ENCODE measurements around the gene UBR2.

The UBR2 gene

DNA sequence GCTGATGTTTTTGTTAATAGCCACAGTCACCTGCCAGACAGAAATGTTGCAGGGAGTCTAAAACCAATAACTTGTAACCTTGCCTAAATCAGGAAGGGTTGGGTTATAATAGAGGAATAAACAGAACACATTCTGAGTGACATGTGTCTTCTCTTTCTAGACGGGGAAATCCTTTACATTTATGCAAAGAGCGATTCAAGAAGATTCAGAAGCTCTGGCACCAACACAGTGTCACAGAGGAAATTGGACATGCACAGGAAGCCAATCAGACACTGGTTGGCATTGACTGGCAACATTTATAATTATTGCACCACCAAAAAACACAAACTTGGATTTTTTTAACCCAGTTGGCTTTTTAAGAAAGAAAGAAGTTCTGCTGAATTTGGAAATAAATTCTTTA is 127.0 kb downstream of the UBR2 start:
- no peak for DNase-seq (ENCODE audit: low read depth)
- TF ChIP-seq, protein P1, sequence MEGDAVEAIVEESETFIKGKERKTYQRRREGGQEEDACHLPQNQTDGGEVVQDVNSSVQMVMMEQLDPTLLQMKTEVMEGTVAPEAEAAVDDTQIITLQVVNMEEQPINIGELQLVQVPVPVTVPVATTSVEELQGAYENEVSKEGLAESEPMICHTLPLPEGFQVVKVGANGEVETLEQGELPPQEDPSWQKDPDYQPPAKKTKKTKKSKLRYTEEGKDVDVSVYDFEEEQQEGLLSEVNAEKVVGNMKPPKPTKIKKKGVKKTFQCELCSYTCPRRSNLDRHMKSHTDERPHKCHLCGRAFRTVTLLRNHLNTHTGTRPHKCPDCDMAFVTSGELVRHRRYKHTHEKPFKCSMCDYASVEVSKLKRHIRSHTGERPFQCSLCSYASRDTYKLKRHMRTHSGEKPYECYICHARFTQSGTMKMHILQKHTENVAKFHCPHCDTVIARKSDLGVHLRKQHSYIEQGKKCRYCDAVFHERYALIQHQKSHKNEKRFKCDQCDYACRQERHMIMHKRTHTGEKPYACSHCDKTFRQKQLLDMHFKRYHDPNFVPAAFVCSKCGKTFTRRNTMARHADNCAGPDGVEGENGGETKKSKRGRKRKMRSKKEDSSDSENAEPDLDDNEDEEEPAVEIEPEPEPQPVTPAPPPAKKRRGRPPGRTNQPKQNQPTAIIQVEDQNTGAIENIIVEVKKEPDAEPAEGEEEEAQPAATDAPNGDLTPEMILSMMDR (conservative IDR thresholded peaks at IDR 0.05; ENCODE audit: low read depth, low read length): no peak
- no peak overlapping the region for H3K4me3 ChIP-seq (ENCODE audit: low read depth, low read length)

DNA sequence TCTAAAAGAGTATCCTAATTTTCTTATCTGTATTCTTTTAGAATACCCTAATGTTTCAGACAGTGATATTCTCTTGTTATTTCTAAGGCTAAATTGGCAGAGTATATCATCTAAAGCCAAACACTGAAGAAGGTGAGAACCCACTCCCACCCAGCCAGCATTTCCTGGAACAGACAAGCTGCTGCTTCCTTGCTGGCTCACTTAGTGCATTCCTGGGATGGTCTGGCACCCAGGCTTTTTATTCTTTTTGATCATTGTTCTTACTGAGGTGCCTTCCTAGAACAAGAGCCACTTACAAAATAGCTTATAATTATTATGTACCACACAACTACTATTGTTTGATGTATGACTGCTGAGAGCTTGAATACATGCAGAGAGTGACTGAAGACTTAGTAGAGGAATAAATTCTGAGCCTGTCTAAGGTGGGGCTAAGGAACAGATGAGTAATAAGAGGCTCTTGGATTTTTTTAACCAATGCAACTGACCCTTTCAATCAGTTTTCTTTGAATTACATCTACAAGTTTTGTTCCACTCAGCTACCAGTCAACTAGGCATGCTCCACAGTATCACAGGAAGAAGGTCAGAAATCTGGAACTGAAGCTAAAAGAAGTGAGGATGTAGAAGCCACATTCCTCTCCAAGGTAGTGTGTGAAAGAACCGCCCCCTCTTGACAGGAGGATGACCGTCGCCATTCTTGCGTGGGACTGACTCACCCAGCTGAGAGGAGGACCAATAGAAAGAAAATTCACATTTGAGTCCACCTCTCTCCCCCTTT is 128.5 kb downstream of the UBR2 start:
- TF ChIP-seq, protein P1 (conservative IDR thresholded peaks at IDR 0.05; ENCODE audit: low read depth, low read length): no peak
- H3K4me3 ChIP-seq (ENCODE audit: low read depth, low read length): no peak overlapping the region
- peak; percentile 75 for DNase-seq (ENCODE audit: low read depth)

DNA sequence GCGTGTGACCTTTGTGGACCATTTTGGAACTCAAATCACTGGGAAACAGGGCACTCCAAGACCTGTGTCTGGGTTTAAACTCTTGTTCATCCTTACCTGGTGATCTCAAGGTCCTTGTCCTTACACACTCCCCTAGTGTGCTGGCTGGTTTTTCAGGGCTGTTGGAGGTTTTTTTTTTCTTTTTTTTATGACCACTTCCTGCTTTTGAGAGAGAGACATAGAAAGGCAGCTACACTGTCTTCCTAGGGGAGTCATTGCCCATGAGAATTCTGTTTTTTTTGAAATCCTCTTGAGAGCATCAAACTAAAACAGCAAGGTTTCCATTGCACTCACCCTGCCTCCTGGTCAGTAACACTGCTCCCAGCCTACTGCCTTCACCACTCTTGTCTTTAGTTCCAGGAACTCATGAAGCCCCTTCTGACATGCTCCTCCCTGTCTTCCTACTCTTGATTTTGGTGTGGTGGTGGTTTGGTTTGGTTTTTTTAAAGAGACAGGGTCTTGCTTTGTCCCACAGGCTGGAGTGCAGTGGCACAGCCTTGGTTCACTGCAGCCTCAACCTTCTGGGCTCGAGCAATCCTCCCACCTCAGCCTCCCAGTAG is 130.0 kb downstream of the UBR2 start:
- H3K4me3 ChIP-seq (ENCODE audit: low read depth, low read length): no peak overlapping the region
- no peak for DNase-seq (ENCODE audit: low read depth)
- TF ChIP-seq, protein P1 (conservative IDR thresholded peaks at IDR 0.05; ENCODE audit: low read depth, low read length): no peak

DNA sequence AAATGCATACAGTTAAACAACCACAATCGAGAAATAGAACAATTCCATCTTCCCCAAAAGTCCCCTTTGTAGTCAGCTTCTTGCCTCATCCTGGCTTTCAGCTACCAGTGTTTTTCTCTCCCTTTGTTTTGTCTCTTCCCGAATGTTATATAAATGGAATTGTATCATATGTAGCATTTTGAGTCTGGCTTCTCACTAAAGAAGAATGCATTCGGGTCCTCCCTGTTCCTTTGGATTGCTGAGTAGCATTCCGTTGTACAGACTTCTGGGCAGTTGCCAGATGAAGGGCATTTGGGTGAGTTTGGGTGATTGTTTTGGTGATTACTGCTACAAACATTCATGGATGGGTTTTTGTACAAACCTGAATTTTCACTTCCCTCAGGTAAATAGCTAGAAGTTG is 130.8 kb downstream of the UBR2 start:
- H3K4me3 ChIP-seq (ENCODE audit: low read depth, low read length): no peak overlapping the region
- DNase-seq (ENCODE audit: low read depth): peak; percentile 71
- TF ChIP-seq, protein P1 (conservative IDR thresholded peaks at IDR 0.05; ENCODE audit: low read depth, low read length): no peak

DNA sequence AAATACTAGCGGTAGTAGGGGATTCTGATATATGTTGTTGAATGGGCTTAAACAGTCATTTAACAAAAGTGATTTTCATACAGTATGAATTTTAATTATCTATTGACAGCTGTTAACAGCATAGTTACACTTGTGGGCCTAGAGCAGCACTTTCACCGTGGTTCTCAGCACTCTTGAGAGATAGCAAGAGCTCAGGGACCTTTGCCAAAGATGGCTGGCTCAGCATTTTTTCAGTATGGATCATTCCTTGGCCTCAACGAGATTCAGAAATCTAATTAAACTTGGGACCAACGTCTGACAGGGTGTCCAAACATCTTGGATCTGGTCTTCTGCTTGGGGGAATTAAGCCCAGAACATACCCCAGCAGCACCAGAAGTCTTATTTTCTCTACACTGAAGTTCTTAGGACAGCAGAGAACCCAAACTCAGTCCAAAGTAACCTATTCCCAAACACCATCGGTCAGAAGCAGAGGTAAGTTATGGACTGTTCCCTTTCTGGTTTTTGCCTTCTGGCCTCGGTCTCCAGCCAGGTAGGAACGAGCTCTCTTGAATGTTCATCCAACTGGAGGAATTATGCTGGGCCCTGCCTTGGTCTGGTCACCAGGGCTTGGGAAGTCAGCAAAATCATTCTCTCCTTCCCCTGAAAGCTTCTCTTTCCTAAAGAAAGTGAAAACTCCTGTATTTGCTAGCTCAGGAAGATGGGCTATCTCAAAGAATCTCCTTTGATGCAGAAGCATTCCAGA is 132.9 kb downstream of the UBR2 start:
- DNase-seq (ENCODE audit: low read depth): peak; percentile 60
- H3K4me3 ChIP-seq (ENCODE audit: low read depth, low read length): no peak overlapping the region
- TF ChIP-seq, protein P1 (conservative IDR thresholded peaks at IDR 0.05; ENCODE audit: low read depth, low read length): no peak

DNA sequence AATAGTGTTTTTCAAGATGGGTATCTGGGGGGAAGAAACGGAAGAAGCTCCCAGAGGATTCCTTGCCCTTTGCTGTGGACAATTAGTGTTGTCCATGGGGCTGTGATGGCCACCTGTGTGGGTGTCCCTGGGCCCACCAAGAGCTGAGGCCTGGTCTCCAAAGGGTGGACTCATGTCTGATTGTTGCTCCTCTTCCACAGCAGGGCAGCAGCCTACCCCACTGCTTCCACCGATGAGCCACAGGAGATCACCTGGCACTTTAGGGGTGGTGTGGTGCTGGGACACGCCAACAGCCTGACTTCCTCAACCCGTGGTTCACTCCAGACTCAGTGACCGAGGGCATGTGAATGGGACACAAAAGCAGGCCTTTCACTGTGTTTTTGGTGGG is 133.4 kb downstream of the UBR2 start:
- H3K4me3 ChIP-seq (ENCODE audit: low read depth, low read length): no peak overlapping the region
- TF ChIP-seq, protein P1 (conservative IDR thresholded peaks at IDR 0.05; ENCODE audit: low read depth, low read length): no peak
- no peak for DNase-seq (ENCODE audit: low read depth)

Data from choroid plexus epithelial cell (primary cell).